GM12878 (cell line): ENCODE data around the gene LRRC14B.

Experiments
- CEBPB ChIP-seq, 2 experiments: fragments of 150-350 bp in 1 of 2; IDR thresholded peaks; 2 replicates each; pipeline ENCODE4 v1.6.1; 2012 to 2014; ENCODE audit warnings: low read depth in 2 of 2, low read length in 2 of 2, borderline replicate concordance in 1 of 2, inconsistent platforms in 1 of 2
- CREB1 ChIP-seq: IDR thresholded peaks from 2 replicates; pipeline ENCODE4 v1.6.1; 2012; ENCODE audit warnings: low read depth, mild to moderate bottlenecking, inconsistent platforms
- MXI1 ChIP-seq: fragments of 150-350 bp; IDR thresholded peaks from 2 replicates; pipeline ENCODE4 v1.6.1; 2011; ENCODE audit warnings: low read depth, mild to moderate bottlenecking, inconsistent platforms, low read length, improper control_type of control experiment
- MYB ChIP-seq: fragments of 150-350 bp; IDR thresholded peaks from 2 replicates; pipeline ENCODE4 v1.6.1; 2014; ENCODE audit warnings: mild to moderate bottlenecking, low read depth, low read length, borderline replicate concordance
- NR2C2 ChIP-seq: IDR thresholded peaks from 2 replicates; pipeline ENCODE4 v1.6.1; 2011; ENCODE audit warnings: borderline replicate concordance, low read depth; ENCODE audit not compliant: control insufficient read depth, insufficient read length
- POLR2A ChIP-seq: IDR thresholded peaks from 2 replicates; pipeline ENCODE4 v1.6.1; 2011; ENCODE audit warnings: low read depth, mild to moderate bottlenecking, low read length
- POLR2AphosphoS5 ChIP-seq: IDR thresholded peaks from 2 replicates; pipeline ENCODE4 v1.6.1; 2011; ENCODE audit warnings: mild to moderate bottlenecking, low read length, inconsistent platforms
- SREBF2 ChIP-seq: IDR thresholded peaks from 2 replicates; pipeline ENCODE4 v1.6.1; 2012; ENCODE audit warnings: mild to moderate bottlenecking, low read length
- ZBTB33 ChIP-seq: fragments of 450-650 bp; IDR thresholded peaks from 2 replicates; pipeline ENCODE4 v1.6.1; 2017; ENCODE audit warnings: mild to moderate bottlenecking
- TF ChIP-seq, protein P1 (sequence below), 3 experiments: IDR thresholded peaks in 2 of 3; conservative IDR thresholded peaks in 1 of 3; 2 replicates each; pipeline ENCODE4 v1.5.1; 2011; ENCODE audit warnings: low read depth in 3 of 3, low read length in 3 of 3, mild to moderate bottlenecking in 3 of 3, control low read depth in 2 of 3, moderate library complexity in 2 of 3, inconsistent platforms in 1 of 3, mixed read lengths in 1 of 3; ENCODE audit not compliant: control insufficient read depth in 2 of 3, insufficient read depth in 1 of 3; ENCODE audit errors: extremely low read depth in 1 of 3

DNA sequence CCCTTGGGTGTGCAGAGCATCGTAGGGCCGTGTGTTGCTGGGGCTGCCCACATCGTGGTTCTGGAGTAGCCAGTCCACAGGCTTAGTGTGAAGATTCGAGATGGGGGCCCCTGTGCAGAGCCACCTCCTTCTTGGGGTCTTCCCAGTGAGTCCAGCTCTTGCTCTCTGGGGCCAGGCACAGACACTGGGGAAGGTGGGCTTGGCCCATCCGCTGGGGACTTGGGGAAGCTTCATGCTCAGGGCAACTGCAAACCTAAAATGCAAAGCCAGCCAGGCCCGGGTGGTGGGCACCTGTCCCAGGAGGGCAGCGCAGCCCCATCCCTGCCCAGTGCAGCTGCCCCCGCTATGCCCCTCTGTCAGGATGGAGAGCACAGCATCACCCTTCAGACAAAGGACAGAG is 46.4 kb upstream of the LRRC14B start:
- TF ChIP-seq ZBTB33 (no peak), SREBF2 (no peak), MYB (no peak), CEBPB (IDR thresholded peaks at IDR 0.05; ENCODE audit: borderline replicate concordance in 1 of 2, low read depth in 2 of 2, low read length in 2 of 2) (no peak), POLR2A (no peak), CREB1 (no peak), NR2C2 (no peak), POLR2AphosphoS5 (no peak), MXI1 (no peak)
- TF ChIP-seq, protein P1, sequence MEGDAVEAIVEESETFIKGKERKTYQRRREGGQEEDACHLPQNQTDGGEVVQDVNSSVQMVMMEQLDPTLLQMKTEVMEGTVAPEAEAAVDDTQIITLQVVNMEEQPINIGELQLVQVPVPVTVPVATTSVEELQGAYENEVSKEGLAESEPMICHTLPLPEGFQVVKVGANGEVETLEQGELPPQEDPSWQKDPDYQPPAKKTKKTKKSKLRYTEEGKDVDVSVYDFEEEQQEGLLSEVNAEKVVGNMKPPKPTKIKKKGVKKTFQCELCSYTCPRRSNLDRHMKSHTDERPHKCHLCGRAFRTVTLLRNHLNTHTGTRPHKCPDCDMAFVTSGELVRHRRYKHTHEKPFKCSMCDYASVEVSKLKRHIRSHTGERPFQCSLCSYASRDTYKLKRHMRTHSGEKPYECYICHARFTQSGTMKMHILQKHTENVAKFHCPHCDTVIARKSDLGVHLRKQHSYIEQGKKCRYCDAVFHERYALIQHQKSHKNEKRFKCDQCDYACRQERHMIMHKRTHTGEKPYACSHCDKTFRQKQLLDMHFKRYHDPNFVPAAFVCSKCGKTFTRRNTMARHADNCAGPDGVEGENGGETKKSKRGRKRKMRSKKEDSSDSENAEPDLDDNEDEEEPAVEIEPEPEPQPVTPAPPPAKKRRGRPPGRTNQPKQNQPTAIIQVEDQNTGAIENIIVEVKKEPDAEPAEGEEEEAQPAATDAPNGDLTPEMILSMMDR (IDR thresholded peaks at IDR 0.05 in 2 of 3, conservative IDR thresholded peaks at IDR 0.05 in 1 of 3; ENCODE audit: control insufficient read depth in 2 of 3, extremely low read depth in 1 of 3, insufficient read depth in 1 of 3, low read depth in 3 of 3, low read length in 3 of 3), result no peak
